ENCODE data around the gene RAPSN.

RAPSN gene

DNA sequence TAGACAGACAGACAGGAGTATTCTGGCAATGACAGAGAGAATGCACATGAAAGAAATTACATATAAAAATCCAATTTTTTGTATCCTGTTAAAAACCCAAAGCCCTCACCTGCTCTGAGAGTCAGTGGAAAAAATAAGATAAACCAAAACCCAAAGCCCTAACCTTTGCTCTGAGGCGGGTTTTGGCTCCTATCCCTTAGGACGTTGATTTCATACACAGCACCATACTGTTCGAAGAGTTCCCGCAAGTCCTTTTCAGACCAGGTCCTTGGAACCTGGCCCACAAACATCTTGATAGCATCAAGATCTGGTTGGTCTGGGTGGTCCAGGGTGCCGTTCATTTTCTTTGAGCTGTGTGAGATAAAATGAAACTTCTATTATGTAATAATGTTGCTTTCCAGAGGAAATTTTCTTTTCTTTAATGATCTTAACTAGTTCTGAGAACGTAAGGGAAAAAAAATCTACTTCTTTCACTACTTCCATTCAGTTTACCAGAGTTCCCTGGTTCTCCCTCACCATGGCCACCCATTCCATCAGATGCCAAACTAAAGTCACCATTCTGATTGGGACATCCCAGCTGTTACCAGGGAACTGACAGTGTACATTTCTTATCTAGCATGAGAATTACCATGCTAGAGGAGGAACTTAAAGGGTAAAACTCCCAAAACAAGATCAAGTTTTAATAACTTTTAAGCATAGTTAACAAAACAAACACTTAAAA, 39.9 kb upstream of the RAPSN start:
- DNase-seq (ENCODE audit: low read depth): no peak
- no peak overlapping the region for H3K4me3 ChIP-seq (ENCODE audit: low read length)
- TF ChIP-seq CTCF (conservative IDR thresholded peaks at IDR 0.05; ENCODE audit: low read depth, low read length): no peak

DNA sequence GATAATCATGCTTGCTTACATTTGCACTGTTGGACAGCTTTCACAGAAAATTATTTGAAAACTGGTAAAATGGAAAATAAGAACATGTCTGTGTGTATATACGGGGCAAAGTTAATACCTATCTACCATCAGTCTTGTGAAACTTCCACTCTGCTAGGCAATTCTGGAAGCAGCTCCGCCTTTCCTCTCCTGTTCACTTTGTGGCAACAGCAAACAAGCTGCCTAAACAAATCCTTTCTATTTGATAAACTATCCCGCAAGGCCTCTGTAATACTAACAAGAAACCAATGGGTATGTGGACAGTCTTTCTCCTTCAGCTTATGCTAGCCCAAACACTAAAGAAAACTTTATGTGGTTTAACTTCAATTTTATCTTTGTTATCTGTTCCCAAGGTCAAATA, 39.2 kb upstream of the RAPSN start:
- DNase-seq (ENCODE audit: low read depth): no peak
- no peak for TF ChIP-seq CTCF (conservative IDR thresholded peaks at IDR 0.05; ENCODE audit: low read depth, low read length)
- no peak overlapping the region for H3K4me3 ChIP-seq (ENCODE audit: low read length)

DNA sequence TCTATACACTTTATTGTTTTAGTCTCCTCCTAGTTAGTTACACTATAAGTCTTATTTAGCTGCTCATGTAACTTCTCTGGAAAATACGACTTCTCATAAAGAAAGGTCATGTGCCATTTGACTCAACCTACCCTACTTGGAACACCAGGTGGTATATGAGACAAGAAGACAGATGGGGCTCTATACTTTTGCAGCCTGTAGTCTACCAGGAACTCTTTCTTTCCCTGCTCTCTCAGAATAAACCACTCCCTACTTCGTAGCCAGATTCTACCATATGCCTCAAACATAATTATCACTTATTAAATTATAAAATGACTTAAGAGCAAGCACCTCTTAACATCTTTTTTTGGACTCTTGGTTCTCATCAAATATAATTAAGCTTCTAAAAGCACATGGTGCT, 38.5 kb upstream of the RAPSN start:
- TF ChIP-seq CTCF (conservative IDR thresholded peaks at IDR 0.05; ENCODE audit: low read depth, low read length): no peak
- DNase-seq (ENCODE audit: low read depth): no peak
- no peak overlapping the region for H3K4me3 ChIP-seq (ENCODE audit: low read length)

DNA sequence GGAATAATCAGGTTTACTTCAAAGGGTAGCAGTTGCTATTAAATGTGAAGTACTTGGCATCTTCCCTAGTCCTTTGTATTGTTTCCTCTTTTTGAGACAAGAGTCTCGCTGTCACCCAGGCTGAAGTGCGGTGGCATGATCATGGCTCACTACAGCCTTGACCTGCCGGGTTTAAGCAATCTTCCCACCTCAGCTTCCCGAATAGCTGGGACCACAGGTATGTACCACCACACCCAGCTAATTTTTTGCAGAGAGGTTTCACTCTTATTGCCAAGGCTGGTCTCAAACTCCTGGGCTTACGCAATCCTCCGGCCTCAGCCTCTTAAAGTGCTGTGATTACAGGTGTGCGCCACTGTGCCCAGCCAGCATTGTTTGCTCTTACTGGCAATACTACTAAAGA, 36.2 kb upstream of the RAPSN start:
- no peak for DNase-seq (ENCODE audit: low read depth)
- no peak overlapping the region for H3K4me3 ChIP-seq (ENCODE audit: low read length)
- no peak for TF ChIP-seq CTCF (conservative IDR thresholded peaks at IDR 0.05; ENCODE audit: low read depth, low read length)

DNA sequence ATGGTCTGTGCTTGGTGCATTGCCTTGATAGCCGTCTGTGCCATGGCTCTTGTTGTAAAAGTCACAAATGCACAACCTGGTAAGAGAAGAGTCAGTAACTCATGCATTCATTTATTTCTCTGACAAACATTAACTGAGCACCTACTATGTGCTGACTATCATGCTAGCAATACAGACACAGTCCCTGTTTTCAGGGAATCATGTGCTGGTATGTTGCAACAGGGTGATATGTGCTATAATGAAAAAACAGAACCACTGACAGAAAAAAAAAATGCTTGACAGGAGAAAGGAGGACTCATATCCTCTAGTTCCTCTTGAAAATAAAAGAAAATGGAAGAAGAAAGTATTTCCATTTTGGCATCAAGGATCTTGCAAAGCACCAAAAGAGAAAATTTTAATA, 34.5 kb upstream of the RAPSN start:
- no peak for TF ChIP-seq CTCF (conservative IDR thresholded peaks at IDR 0.05; ENCODE audit: low read depth, low read length)
- H3K4me3 ChIP-seq (ENCODE audit: low read length): no peak overlapping the region

GRCh38 chr11:47480762-47481161, 31.8 kb upstream of the RAPSN start:
- no peak overlapping the region for H3K4me3 ChIP-seq (ENCODE audit: low read length)
- no peak for DNase-seq (ENCODE audit: low read depth)
- TF ChIP-seq CTCF (conservative IDR thresholded peaks at IDR 0.05; ENCODE audit: low read depth, low read length): no peak

More for the DNA sequence above, 34.5 kb upstream of the RAPSN start:
- DNase-seq (ENCODE audit: low read depth): no peak

DNA sequence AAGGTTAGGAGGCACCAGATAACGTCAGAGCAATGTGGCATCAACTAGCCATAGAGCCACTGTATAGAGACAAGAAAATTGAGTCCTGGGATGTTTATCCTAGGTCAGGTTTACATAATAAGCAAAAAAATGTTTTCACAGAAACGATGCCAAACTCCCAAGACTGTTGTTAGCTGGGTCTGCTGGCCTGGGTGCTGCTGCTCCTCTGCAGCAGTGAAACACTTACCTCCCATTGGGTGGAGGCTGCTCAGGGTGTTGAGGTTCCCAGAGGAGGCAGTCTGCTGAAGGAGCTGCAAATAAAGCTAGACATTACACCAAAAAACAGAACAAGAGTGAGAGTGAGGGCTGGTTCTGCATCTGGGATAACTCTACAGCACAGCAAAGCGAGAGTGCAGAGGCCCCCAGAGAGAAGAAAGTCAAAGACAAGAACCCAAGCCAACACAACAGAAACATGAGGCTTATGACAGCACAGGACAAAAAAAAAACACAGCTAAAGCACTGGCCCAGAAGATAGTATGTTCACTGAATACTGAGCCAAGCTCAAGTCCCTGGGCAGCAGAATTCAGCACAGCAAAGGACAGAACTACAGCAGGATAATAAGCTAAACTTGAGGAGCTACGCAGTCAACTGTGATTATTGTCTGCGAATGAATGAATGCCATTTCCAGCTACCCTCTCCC, 29.9 kb upstream of the RAPSN start:
- no peak for TF ChIP-seq CTCF (conservative IDR thresholded peaks at IDR 0.05; ENCODE audit: low read depth, low read length)
- H3K4me3 ChIP-seq (ENCODE audit: low read length): no peak overlapping the region
- no peak for DNase-seq (ENCODE audit: low read depth)

All from retinal pigment epithelial cell (primary cell).